HepG2 (cell line): ENCODE results near the gene C3orf70. TPM values are rescaled to one million over a fixed set of nuclear protein-coding genes. Genes with fewer than 3 reads are reported as not detected.

Source experiments
- FLYWCH1 ChIP-seq: sonication (generic); formaldehyde crosslinking; IDR thresholded peaks from 2 replicates; pipeline ENCODE4 v1.8.1; 2023; ENCODE audit warnings: mild to moderate bottlenecking, missing genetic modification reagents
- IRX3 ChIP-seq: sonication (generic); formaldehyde crosslinking; IDR thresholded peaks from 2 replicates; pipeline ENCODE4 v1.8.1; 2023; ENCODE audit warnings: mild to moderate bottlenecking, low read depth, missing genetic modification reagents, borderline replicate concordance
- NRL ChIP-seq: sonication (generic); formaldehyde crosslinking; IDR thresholded peaks from 2 replicates; pipeline ENCODE4 v1.5.0; 2020; ENCODE audit warnings: missing genetic modification reagents, mild to moderate bottlenecking, moderate library complexity, borderline replicate concordance
- ZFY ChIP-seq: sonication (generic); formaldehyde crosslinking; IDR thresholded peaks from 2 replicates; pipeline ENCODE4 v1.4.0; 2020; ENCODE audit warnings: missing genetic modification reagents
- ZMYM4 ChIP-seq: sonication (generic); formaldehyde crosslinking; IDR thresholded peaks from 2 replicates; pipeline ENCODE4 v1.8.1; 2023; ENCODE audit warnings: mild to moderate bottlenecking, missing genetic modification reagents
- ZNF292 ChIP-seq: sonication (generic); formaldehyde crosslinking; IDR thresholded peaks from 2 replicates; pipeline ENCODE4 v1.8.1; 2022; ENCODE audit warnings: mild to moderate bottlenecking, low read depth, missing genetic modification reagents, borderline replicate concordance
- ZNF33A ChIP-seq: sonication (generic); formaldehyde crosslinking; IDR thresholded peaks from 2 replicates; pipeline ENCODE4 v1.5.1; 2020; ENCODE audit warnings: missing genetic modification reagents, mild to moderate bottlenecking, moderate library complexity, borderline replicate concordance
- ZNF501 ChIP-seq: sonication (generic); formaldehyde crosslinking; IDR thresholded peaks from 2 replicates; pipeline ENCODE4 v1.5.1; 2020; ENCODE audit warnings: mild to moderate bottlenecking, moderate library complexity, missing genetic modification reagents
- ZNF605 ChIP-seq: sonication (generic); formaldehyde crosslinking; IDR thresholded peaks from 2 replicates; pipeline ENCODE4 v1.8.0; 2022; ENCODE audit warnings: mild to moderate bottlenecking, missing genetic modification reagents
- ZNF841 ChIP-seq: sonication (generic); formaldehyde crosslinking; IDR thresholded peaks from 2 replicates; pipeline ENCODE4 v1.8.1; 2023; ENCODE audit warnings: missing genetic modification reagents, borderline replicate concordance
- polyA plus RNA-seq, 8 experiments: library from polyadenylated mRNA; depleted of rRNA in 3 of 8; stranded (reverse) in 7 of 8; unstranded in 1 of 8; fragments of >200 nt; fragmentation: Illumina TruSeq in 4 of 8; extraction: Trizol in 4 of 8; gene quantifications; 2 replicates each; pipeline versions ENCODE4 v1.2.1 to v1.2.3, GENCODE V29; 2011 to 2016; ENCODE audit warnings: low read depth in 4 of 8, missing spikeins in 1 of 8, mixed read lengths in 1 of 8; ENCODE audit not compliant: insufficient read depth in 1 of 8
- total RNA-seq, 5 experiments: library from RNA; depleted of rRNA; stranded (reverse); fragments of >200 nt; fragmentation: Illumina TruSeq; extraction: Trizol; gene quantifications; 2 replicates each; pipeline ENCODE4 v1.2.3, GENCODE V29; 2016; ENCODE audit warnings: low read depth in 1 of 5
- TF ChIP-seq, protein P1 (sequence below): sonication (generic); formaldehyde crosslinking; IDR thresholded peaks from 2 replicates; pipeline ENCODE4 v1.5.0; 2020; ENCODE audit warnings: mild to moderate bottlenecking, missing genetic modification reagents
- TF ChIP-seq, protein P2 (sequence below): sonication (generic); formaldehyde crosslinking; IDR thresholded peaks from 2 replicates; pipeline ENCODE4 v1.4.0; 2020; ENCODE audit warnings: mild to moderate bottlenecking, missing genetic modification reagents
- TF ChIP-seq, protein P3 (sequence below): sonication (generic); formaldehyde crosslinking; conservative IDR thresholded peaks from 2 replicates; pipeline ENCODE4 v1.8.1; 2023; ENCODE audit warnings: missing genetic modification reagents
- TF ChIP-seq, protein P4 (sequence below): sonication (generic); formaldehyde crosslinking; IDR thresholded peaks from 2 replicates; pipeline ENCODE4 v1.5.1; 2020; ENCODE audit warnings: mild to moderate bottlenecking, missing genetic modification reagents, moderate library complexity
- TF ChIP-seq, protein P5 (sequence below): sonication (generic); formaldehyde crosslinking; IDR thresholded peaks from 2 replicates; pipeline ENCODE4 v1.8.0; 2022; ENCODE audit warnings: missing genetic modification reagents, low read depth, mild to moderate bottlenecking, borderline replicate concordance
- TF ChIP-seq, protein P6 (sequence below): sonication (generic); formaldehyde crosslinking; IDR thresholded peaks from 2 replicates; pipeline ENCODE4 v1.4.0; 2020; ENCODE audit warnings: mild to moderate bottlenecking, missing genetic modification reagents

C3orf70 gene
- total and polyA plus RNA-seq, 2 of the 13 experiments (the other 11 are each of a cell fraction or from before 2014, with no cell fraction given) = 0.79 to 2.4 TPM

DNA sequence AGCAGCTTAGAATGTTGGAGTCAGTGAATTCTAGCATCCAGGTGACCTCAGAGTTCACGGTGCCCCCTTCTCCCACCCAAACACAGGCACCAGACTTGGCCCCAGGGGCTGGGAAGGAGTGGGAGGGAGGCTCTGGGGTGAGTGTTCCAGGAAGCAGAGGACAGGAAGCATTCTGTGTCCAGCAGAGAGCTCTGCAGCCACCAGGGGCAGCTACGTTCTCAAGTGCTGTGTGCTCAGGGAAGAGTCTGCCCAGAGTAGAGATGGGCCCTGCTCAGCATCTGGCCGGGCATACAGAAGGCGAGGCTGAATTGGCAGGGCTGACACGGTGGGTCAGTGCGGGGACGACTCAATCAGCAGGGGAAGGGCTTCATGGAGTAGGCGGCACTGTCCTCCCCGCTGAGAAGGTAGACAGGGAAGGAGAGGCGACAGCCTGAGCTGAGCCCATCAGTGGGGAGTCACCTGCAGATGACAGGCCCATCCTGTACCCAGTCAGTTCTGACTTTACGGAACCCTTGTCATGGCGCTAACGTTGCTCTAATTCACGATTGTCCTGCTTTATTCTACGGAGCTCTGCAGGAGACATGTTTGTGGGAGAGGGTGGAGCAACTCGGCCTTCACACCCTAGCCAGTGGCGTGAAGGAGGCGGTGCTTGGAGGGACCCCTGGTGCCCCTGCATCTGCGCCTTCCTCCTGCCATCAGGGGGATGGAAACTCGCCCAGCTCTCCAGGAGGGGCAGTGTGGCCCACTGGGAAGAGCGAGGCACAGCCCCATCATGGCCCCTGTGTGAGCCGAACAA, 82.2 kb downstream of the C3orf70 start (continued):
- TF ChIP-seq, protein P1, sequence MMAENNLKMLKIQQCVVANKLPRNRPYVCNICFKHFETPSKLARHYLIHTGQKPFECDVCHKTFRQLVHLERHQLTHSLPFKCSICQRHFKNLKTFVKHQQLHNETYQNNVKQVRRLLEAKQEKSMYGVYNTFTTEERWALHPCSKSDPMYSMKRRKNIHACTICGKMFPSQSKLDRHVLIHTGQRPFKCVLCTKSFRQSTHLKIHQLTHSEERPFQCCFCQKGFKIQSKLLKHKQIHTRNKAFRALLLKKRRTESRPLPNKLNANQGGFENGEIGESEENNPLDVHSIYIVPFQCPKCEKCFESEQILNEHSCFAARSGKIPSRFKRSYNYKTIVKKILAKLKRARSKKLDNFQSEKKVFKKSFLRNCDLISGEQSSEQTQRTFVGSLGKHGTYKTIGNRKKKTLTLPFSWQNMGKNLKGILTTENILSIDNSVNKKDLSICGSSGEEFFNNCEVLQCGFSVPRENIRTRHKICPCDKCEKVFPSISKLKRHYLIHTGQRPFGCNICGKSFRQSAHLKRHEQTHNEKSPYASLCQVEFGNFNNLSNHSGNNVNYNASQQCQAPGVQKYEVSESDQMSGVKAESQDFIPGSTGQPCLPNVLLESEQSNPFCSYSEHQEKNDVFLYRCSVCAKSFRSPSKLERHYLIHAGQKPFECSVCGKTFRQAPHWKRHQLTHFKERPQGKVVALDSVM = peak; percentile 37; the same call in 1 of the 2 replicates
- TF ChIP-seq ZNF841 (CRISPR knock-in tag) (no peak), ZNF33A (CRISPR knock-in tag) (no peak), ZFY (CRISPR knock-in tag) (no peak), ZNF292 (CRISPR knock-in tag) (peak; percentile 49; the same call in 1 of the 2 replicates), FLYWCH1 (CRISPR knock-in tag) (no peak), NRL (peak; percentile 19; the same call in 1 of the 2 replicates), ZNF605 (CRISPR knock-in tag) (0 out of 2 replicates have a peak, but pooled peaks have one; percentile 24), ZNF501 (CRISPR knock-in tag) (peak; percentile 19; the same call in 1 of the 2 replicates), IRX3 (CRISPR knock-in tag) (no peak), ZMYM4 (CRISPR knock-in tag) (peak; percentile 25; the same call in 1 of the 2 replicates)
- TF ChIP-seq, protein P2, sequence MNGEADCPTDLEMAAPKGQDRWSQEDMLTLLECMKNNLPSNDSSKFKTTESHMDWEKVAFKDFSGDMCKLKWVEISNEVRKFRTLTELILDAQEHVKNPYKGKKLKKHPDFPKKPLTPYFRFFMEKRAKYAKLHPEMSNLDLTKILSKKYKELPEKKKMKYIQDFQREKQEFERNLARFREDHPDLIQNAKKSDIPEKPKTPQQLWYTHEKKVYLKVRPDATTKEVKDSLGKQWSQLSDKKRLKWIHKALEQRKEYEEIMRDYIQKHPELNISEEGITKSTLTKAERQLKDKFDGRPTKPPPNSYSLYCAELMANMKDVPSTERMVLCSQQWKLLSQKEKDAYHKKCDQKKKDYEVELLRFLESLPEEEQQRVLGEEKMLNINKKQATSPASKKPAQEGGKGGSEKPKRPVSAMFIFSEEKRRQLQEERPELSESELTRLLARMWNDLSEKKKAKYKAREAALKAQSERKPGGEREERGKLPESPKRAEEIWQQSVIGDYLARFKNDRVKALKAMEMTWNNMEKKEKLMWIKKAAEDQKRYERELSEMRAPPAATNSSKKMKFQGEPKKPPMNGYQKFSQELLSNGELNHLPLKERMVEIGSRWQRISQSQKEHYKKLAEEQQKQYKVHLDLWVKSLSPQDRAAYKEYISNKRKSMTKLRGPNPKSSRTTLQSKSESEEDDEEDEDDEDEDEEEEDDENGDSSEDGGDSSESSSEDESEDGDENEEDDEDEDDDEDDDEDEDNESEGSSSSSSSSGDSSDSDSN = peak; percentile 23; the same call in 1 of the 2 replicates
- TF ChIP-seq, protein P3, sequence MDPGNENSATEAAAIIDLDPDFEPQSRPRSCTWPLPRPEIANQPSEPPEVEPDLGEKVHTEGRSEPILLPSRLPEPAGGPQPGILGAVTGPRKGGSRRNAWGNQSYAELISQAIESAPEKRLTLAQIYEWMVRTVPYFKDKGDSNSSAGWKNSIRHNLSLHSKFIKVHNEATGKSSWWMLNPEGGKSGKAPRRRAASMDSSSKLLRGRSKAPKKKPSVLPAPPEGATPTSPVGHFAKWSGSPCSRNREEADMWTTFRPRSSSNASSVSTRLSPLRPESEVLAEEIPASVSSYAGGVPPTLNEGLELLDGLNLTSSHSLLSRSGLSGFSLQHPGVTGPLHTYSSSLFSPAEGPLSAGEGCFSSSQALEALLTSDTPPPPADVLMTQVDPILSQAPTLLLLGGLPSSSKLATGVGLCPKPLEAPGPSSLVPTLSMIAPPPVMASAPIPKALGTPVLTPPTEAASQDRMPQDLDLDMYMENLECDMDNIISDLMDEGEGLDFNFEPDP (CRISPR knock-in tag) = 0 out of 2 replicates have a peak, but pooled peaks have one; percentile 29
- TF ChIP-seq, protein P4, sequence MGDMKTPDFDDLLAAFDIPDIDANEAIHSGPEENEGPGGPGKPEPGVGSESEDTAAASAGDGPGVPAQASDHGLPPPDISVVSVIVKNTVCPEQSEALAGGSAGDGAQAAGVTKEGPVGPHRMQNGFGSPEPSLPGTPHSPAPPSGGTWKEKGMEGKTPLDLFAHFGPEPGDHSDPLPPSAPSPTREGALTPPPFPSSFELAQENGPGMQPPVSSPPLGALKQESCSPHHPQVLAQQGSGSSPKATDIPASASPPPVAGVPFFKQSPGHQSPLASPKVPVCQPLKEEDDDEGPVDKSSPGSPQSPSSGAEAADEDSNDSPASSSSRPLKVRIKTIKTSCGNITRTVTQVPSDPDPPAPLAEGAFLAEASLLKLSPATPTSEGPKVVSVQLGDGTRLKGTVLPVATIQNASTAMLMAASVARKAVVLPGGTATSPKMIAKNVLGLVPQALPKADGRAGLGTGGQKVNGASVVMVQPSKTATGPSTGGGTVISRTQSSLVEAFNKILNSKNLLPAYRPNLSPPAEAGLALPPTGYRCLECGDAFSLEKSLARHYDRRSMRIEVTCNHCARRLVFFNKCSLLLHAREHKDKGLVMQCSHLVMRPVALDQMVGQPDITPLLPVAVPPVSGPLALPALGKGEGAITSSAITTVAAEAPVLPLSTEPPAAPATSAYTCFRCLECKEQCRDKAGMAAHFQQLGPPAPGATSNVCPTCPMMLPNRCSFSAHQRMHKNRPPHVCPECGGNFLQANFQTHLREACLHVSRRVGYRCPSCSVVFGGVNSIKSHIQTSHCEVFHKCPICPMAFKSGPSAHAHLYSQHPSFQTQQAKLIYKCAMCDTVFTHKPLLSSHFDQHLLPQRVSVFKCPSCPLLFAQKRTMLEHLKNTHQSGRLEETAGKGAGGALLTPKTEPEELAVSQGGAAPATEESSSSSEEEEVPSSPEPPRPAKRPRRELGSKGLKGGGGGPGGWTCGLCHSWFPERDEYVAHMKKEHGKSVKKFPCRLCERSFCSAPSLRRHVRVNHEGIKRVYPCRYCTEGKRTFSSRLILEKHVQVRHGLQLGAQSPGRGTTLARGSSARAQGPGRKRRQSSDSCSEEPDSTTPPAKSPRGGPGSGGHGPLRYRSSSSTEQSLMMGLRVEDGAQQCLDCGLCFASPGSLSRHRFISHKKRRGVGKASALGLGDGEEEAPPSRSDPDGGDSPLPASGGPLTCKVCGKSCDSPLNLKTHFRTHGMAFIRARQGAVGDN (CRISPR knock-in tag) = peak; percentile 44
- TF ChIP-seq, protein P5, sequence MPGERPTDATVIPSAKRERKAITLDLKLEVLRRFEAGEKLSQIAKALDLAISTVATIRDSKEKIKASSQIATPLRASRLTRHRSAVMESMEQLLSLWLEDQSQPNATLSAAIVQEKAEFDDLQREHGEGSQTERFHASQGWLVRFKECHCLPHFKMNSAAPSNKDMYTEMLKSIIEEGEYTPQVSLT (CRISPR knock-in tag) = no peak
- TF ChIP-seq, protein P6, sequence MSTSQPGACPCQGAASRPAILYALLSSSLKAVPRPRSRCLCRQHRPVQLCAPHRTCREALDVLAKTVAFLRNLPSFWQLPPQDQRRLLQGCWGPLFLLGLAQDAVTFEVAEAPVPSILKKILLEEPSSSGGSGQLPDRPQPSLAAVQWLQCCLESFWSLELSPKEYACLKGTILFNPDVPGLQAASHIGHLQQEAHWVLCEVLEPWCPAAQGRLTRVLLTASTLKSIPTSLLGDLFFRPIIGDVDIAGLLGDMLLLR (CRISPR knock-in tag) = 0 out of 2 replicates have a peak, but pooled peaks have one; percentile 19
